ENCODE measurements around the gene TLE5.

GRCh38 chr19:3007975-3008374 lies 54.3 kb downstream of the TLE5 start:
- TF ChIP-seq CTCF (IDR thresholded peaks at IDR 0.05) (no peak), POLR2AphosphoS5 (IDR thresholded peaks at IDR 0.05) (no peak), POLR2A (IDR thresholded peaks at IDR 0.05) (no peak)
